GM12878 (cell line): ENCODE results near the gene WSCD1. TPM values are rescaled to one million over a fixed set of nuclear protein-coding genes. Genes with fewer than 3 reads are reported as not detected.

Experiments used
- ATAC-seq: fragments of 200-7000 bp; cut with Tn5 transposase; 3 replicates; pipeline ENCODE4 v1.9.1; 2020; ENCODE audit warnings: mild to moderate bottlenecking, moderate library complexity
- BruUV-seq: library from RNA; stranded (reverse); fragments of 400-500 nt; replicated peaks from 2 replicates; lab custom pipeline; 2021; lab: Mats Ljungman, UMichigan
- CTCF ChIA-PET: fragments of 300-600 bp; sonication (Branson Sonifier 250); formaldehyde crosslinking; extraction: SDS; loops from one replicate; lab custom pipeline; 2021; ENCODE audit warnings: inconsistent platforms; lab: Yijun Ruan, JAX
- POLR2A ChIA-PET: fragments of 350-600 bp; formaldehyde crosslinking; extraction: SDS; loops from one replicate; lab custom pipeline; 2021; ENCODE audit warnings: inconsistent platforms; lab: Charles Lee
- RAD21 ChIA-PET: fragments of 300-600 bp; sonication (Branson Sonifier 250); formaldehyde crosslinking; loops from one replicate; lab custom pipeline; 2023; ENCODE audit warnings: antibody characterized with exemption; ENCODE audit not compliant: unreplicated experiment; lab: Charles Lee
- SMC1A ChIA-PET: fragments of 300-600 bp; sonication (Branson Sonifier 250); formaldehyde crosslinking; loops from one replicate; lab custom pipeline; 2023; ENCODE audit not compliant: unreplicated experiment, uncharacterized antibody; lab: Charles Lee
- DNase-seq: peaks from one replicate; pipeline ENCODE4 v3.0.0-alpha.2; 2011; ENCODE audit warnings: low read depth, low spot score
- FAIRE-seq: peaks from 3 replicates; lab custom pipeline; 2011; peaks lifted over from hg19 to GRCh38; lab: Jason Lieb, UNC
- H2AFZ ChIP-seq: 2 replicates; pipeline ENCODE4 v1.6.0; 2011; ENCODE audit warnings: low read depth, low read length, control low read depth; ENCODE audit not compliant: control insufficient read depth
- H3K27ac ChIP-seq: 2 replicates; pipeline ENCODE4 v1.5.1; 2011; ENCODE audit warnings: control low read depth; ENCODE audit not compliant: control insufficient read depth, insufficient read depth
- H3K27me3 ChIP-seq, 2 experiments: replicated peaks in 1 of 2; 2 replicates each; pipeline versions ENCODE4 v1.6.0 to v1.6.1; 2011; ENCODE audit warnings: low read length in 1 of 2; ENCODE audit not compliant: control insufficient read depth in 2 of 2, insufficient read depth in 2 of 2
- H3K36me3 ChIP-seq, 2 experiments: 2 replicates each; pipeline ENCODE4 v1.5.1; 2011; ENCODE audit warnings: low read length in 1 of 2; ENCODE audit not compliant: control insufficient read depth in 2 of 2, insufficient read depth in 2 of 2
- H3K4me1 ChIP-seq: 2 replicates; pipeline ENCODE4 v1.6.1; 2011; ENCODE audit warnings: mild to moderate bottlenecking, low read length, moderate library complexity, mixed read lengths; ENCODE audit not compliant: control insufficient read depth, insufficient read depth
- H3K4me2 ChIP-seq: 2 replicates; pipeline ENCODE4 v1.6.0; 2011; ENCODE audit warnings: control low read depth; ENCODE audit not compliant: control insufficient read depth, insufficient read depth
- H3K4me3 ChIP-seq: fragments of 200-600 bp; sonication (generic); 2 replicates; pipeline ENCODE4 v1.5.1; 2016
- H3K79me2 ChIP-seq: 2 replicates; pipeline ENCODE4 v1.6.0; 2011; ENCODE audit warnings: low read length; ENCODE audit not compliant: control insufficient read depth, insufficient read depth
- H3K9ac ChIP-seq: 2 replicates; pipeline ENCODE4 v1.8.0; 2011; ENCODE audit warnings: low read length, control low read depth, mixed read lengths; ENCODE audit not compliant: control insufficient read depth, insufficient read depth
- H3K9me3 ChIP-seq: replicated peaks from 3 replicates; pipeline ENCODE4 v1.5.1; 2011; ENCODE audit warnings: mild to moderate bottlenecking, low read length; ENCODE audit not compliant: control insufficient read depth, insufficient read depth
- H4K20me1 ChIP-seq: 2 replicates; pipeline ENCODE4 v1.6.0; 2011; ENCODE audit not compliant: control insufficient read depth, insufficient read depth
- DPF2 ChIP-seq: fragments of 450-650 bp; IDR thresholded peaks from 2 replicates; pipeline ENCODE4 v1.6.1; 2017; ENCODE audit warnings: mild to moderate bottlenecking
- EED ChIP-seq: sonication (generic); IDR thresholded peaks from 2 replicates; pipeline ENCODE4 v1.6.1; 2016; ENCODE audit warnings: antibody characterized with exemption, low read depth
- KDM1A ChIP-seq: fragments of 200-600 bp; sonication (generic); IDR thresholded peaks from 2 replicates; pipeline ENCODE4 v1.6.1; 2016; ENCODE audit warnings: borderline replicate concordance
- SREBF2 ChIP-seq: IDR thresholded peaks from 2 replicates; pipeline ENCODE4 v1.6.1; 2012; ENCODE audit warnings: mild to moderate bottlenecking, low read length
- TBL1XR1 ChIP-seq: IDR thresholded peaks from 2 replicates; pipeline ENCODE4 v1.6.1; 2012; ENCODE audit warnings: low read depth, low read length, improper control_type of control experiment
- TCF3 ChIP-seq: IDR thresholded peaks from 2 replicates; pipeline ENCODE4 v1.6.1; 2012; ENCODE audit warnings: low read depth, mild to moderate bottlenecking, low read length, borderline replicate concordance; ENCODE audit not compliant: insufficient read depth
- WGBS: methylation state at CpG from one replicate; pipeline ENCODE4 v1.1.6; 2016; ENCODE audit warnings: low lambda C conversion rate; ENCODE audit not compliant: insufficient replicate concordance, insufficient coverage; ENCODE audit errors: missing lambda C conversion rate; 5-methylcytosine and 5-hydroxymethylcytosine counted together
- in situ Hi-C: fragments of 300-500 bp; cut with MboI; formaldehyde crosslinking; loops from 9 replicates; pipeline ENCODE4 v1.14.3; 2018; ENCODE audit warnings: mixed read lengths
- intact Hi-C: fragments of 100-400 bp; cut with micrococcal nuclease; formaldehyde crosslinking; loops from one replicate; pipeline ENCODE4 v1.14.2; 2022; ENCODE audit not compliant: unreplicated experiment
- polyA plus RNA-seq, 11 experiments: library from polyadenylated mRNA; depleted of rRNA in 4 of 11; unstranded in 6 of 11; stranded (reverse) in 5 of 11; fragments of >200 nt; fragmentation: Nextera tagmentation in 4 of 11; fragmentation: Illumina TruSeq in 1 of 11; extraction: Ambion mirVana in 4 of 11; extraction: Trizol in 1 of 11; gene quantifications; 1 replicate in 1 of 11; 2 replicates in 10 of 11; pipeline versions ENCODE4 v1.2.1 to v1.2.3, GENCODE V29; 2011 to 2016; ENCODE audit warnings: inconsistent platforms in 2 of 11, missing spikeins in 2 of 11, low read depth in 1 of 11
- total RNA-seq, 4 experiments: library from RNA; depleted of rRNA in 3 of 4; stranded (reverse); fragments of >200 nt in 3 of 4; fragmentation: Illumina TruSeq in 1 of 4; extraction: Trizol in 1 of 4; gene quantifications; 2 replicates each; pipeline versions ENCODE4 v1.2.1 to v1.2.3, GENCODE V29; 2013 to 2021
- TF ChIP-seq, protein P1 (sequence below): IDR thresholded peaks from 2 replicates; pipeline ENCODE4 v1.6.1; 2011; ENCODE audit warnings: borderline replicate concordance, low read depth, mild to moderate bottlenecking, moderate library complexity, low read length; ENCODE audit not compliant: insufficient read depth, poor library complexity, severe bottlenecking
- TF ChIP-seq, protein P2 (sequence below): IDR thresholded peaks from 2 replicates; pipeline ENCODE4 v1.6.1; 2012; ENCODE audit warnings: low read depth, low read length, improper control_type of control experiment
- TF ChIP-seq, protein P3 (sequence below): fragments of 450-650 bp; formaldehyde crosslinking; IDR thresholded peaks from 2 replicates; pipeline ENCODE4 v1.4.0; 2022; ENCODE audit warnings: mild to moderate bottlenecking, moderate library complexity
- TF ChIP-seq, protein P4 (sequence below): fragments of 450-650 bp; IDR thresholded peaks from 2 replicates; pipeline ENCODE4 v1.6.1; 2017; ENCODE audit warnings: antibody characterized with exemption, mild to moderate bottlenecking, moderate library complexity
- TF ChIP-seq, protein P5 (sequence below): fragments of 450-650 bp; formaldehyde crosslinking; IDR thresholded peaks from 2 replicates; pipeline ENCODE4 v1.5.0; 2022; ENCODE audit warnings: mild to moderate bottlenecking, missing genetic modification characterization

The WSCD1 gene
- total and polyA plus RNA-seq, 10 of the 15 experiments (the other 5 are each of a cell fraction or from before 2014, with no cell fraction given): 0.01 to 0.16 TPM; not detected in 8

DNA sequence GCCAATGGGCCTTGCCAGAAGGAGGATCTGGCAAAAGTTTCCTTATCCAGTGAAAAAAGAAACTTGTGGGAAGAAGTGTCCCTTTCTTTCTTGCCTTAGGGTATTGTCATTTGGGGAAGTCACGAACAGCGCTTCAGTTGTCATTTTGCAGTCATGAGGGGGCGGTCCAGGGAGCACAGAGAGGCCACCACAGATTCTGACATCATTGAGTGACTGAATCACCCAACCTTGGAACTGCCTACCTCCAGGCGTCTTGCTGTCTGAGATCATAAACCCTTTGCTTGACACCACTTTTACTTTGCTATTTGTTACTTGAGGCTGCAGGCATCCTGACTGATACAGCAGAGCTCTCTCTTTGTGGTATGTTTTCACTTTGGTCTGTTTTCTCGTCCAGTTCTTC is 3.1 kb upstream of the WSCD1 start (continued):
- TF ChIP-seq, protein P1, sequence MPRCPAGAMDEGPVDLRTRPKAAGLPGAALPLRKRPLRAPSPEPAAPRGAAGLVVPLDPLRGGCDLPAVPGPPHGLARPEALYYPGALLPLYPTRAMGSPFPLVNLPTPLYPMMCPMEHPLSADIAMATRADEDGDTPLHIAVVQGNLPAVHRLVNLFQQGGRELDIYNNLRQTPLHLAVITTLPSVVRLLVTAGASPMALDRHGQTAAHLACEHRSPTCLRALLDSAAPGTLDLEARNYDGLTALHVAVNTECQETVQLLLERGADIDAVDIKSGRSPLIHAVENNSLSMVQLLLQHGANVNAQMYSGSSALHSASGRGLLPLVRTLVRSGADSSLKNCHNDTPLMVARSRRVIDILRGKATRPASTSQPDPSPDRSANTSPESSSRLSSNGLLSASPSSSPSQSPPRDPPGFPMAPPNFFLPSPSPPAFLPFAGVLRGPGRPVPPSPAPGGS: no peak
- no peak for TF ChIP-seq SREBF2
- TF ChIP-seq, all 136 proteins: peak for 0

DNA sequence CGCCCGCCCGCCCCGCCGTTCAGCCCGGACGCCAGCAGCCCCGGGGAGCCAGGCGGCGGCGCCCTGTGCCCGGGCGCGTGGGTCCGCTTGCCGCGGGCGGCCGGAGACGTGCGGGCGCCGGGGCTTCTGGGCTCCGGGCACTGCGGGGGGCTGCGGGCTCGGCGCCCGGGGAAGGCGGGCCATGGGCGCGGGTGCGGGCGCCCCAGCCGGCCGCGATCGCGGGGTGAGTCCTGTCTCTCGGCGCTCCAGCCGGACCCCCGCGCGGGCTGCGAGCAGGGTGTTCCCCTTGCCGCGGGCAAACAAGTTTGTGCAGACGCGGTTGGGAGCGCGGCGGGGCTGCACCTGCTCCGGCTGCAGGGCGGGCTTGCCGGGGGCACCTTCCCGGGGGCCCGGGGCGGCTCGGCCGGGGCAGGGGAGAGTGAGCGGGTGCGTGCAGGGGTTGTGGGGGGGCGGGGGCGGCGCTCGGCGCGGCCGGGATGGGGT is 292 bp downstream of the WSCD1 start:
- SMC1A ChIA-PET: no interaction called here
- POLR2A ChIA-PET: no interaction called here
- no peak overlapping the region for H3K27ac ChIP-seq
- H3K79me2 ChIP-seq: no peaks in the 10 kb centered on the region
- intact Hi-C loops (no loop called here), in situ Hi-C loops (no loop called here)
- peaks cover 0 to 8% of the 10 kb centered on the region in 2 experiments; a peak in 2 of 4 replicates for H3K27me3 ChIP-seq
- CTCF ChIA-PET: no interaction called here
- ATAC-seq: no peak
- no peak overlapping the region for H3K9ac ChIP-seq
- BruUV-seq: no TSS peak
- no peak for DNase-seq
- 2% methylated on average over 17 of the region's 70 CpGs for WGBS
- H4K20me1 ChIP-seq: no peaks in the 10 kb centered on the region
- no peaks in the 10 kb centered on the region for H3K9me3 ChIP-seq
- no peak overlapping the region for H3K4me2 ChIP-seq
- no peaks in the 10 kb centered on the region for H3K4me1 ChIP-seq
- no peak overlapping the region for H3K4me3 ChIP-seq
- H2AFZ ChIP-seq: no peak overlapping the region
- RAD21 ChIA-PET: no interaction called here
- H3K36me3 ChIP-seq: no peaks in the 10 kb centered on the region
- FAIRE-seq: no peak
- TF ChIP-seq TCF3 (no peak), TBL1XR1 (no peak), EED (no peak), DPF2 (no peak), KDM1A (no peak)
- TF ChIP-seq, protein P2, sequence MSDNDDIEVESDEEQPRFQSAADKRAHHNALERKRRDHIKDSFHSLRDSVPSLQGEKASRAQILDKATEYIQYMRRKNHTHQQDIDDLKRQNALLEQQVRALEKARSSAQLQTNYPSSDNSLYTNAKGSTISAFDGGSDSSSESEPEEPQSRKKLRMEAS: no peak
- TF ChIP-seq, protein P3, sequence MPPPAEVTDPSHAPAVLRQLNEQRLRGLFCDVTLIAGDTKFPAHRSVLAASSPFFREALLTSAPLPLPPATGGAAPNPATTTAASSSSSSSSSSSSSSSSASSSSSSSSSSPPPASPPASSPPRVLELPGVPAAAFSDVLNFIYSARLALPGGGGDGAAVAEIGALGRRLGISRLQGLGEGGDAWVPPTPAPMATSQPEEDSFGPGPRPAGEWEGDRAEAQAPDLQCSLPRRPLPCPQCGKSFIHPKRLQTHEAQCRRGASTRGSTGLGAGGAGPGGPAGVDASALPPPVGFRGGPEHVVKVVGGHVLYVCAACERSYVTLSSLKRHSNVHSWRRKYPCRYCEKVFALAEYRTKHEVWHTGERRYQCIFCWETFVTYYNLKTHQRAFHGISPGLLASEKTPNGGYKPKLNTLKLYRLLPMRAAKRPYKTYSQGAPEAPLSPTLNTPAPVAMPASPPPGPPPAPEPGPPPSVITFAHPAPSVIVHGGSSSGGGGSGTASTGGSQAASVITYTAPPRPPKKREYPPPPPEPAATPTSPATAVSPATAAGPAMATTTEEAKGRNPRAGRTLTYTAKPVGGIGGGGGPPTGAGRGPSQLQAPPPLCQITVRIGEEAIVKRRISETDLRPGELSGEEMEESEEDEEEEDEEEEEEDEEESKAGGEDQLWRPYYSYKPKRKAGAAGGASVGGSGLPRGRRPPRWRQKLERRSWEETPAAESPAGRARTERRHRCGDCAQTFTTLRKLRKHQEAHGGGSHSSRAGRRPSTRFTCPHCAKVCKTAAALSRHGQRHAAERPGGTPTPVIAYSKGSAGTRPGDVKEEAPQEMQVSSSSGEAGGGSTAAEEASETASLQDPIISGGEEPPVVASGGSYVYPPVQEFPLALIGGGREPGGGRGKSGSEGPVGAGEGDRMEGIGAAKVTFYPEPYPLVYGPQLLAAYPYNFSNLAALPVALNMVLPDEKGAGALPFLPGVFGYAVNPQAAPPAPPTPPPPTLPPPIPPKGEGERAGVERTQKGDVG (CRISPR knock-in tag): no peak
- TF ChIP-seq, protein P4, sequence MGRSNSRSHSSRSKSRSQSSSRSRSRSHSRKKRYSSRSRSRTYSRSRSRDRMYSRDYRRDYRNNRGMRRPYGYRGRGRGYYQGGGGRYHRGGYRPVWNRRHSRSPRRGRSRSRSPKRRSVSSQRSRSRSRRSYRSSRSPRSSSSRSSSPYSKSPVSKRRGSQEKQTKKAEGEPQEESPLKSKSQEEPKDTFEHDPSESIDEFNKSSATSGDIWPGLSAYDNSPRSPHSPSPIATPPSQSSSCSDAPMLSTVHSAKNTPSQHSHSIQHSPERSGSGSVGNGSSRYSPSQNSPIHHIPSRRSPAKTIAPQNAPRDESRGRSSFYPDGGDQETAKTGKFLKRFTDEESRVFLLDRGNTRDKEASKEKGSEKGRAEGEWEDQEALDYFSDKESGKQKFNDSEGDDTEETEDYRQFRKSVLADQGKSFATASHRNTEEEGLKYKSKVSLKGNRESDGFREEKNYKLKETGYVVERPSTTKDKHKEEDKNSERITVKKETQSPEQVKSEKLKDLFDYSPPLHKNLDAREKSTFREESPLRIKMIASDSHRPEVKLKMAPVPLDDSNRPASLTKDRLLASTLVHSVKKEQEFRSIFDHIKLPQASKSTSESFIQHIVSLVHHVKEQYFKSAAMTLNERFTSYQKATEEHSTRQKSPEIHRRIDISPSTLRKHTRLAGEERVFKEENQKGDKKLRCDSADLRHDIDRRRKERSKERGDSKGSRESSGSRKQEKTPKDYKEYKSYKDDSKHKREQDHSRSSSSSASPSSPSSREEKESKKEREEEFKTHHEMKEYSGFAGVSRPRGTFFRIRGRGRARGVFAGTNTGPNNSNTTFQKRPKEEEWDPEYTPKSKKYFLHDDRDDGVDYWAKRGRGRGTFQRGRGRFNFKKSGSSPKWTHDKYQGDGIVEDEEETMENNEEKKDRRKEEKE: no peak
- TF ChIP-seq, protein P5, sequence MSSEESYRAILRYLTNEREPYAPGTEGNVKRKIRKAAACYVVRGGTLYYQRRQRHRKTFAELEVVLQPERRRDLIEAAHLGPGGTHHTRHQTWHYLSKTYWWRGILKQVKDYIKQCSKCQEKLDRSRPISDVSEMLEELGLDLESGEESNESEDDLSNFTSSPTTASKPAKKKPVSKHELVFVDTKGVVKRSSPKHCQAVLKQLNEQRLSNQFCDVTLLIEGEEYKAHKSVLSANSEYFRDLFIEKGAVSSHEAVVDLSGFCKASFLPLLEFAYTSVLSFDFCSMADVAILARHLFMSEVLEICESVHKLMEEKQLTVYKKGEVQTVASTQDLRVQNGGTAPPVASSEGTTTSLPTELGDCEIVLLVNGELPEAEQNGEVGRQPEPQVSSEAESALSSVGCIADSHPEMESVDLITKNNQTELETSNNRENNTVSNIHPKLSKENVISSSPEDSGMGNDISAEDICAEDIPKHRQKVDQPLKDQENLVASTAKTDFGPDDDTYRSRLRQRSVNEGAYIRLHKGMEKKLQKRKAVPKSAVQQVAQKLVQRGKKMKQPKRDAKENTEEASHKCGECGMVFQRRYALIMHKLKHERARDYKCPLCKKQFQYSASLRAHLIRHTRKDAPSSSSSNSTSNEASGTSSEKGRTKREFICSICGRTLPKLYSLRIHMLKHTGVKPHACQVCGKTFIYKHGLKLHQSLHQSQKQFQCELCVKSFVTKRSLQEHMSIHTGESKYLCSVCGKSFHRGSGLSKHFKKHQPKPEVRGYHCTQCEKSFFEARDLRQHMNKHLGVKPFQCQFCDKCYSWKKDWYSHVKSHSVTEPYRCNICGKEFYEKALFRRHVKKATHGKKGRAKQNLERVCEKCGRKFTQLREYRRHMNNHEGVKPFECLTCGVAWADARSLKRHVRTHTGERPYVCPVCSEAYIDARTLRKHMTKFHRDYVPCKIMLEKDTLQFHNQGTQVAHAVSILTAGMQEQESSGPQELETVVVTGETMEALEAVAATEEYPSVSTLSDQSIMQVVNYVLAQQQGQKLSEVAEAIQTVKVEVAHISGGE (CRISPR knock-in tag): no peak
